ENCODE results near the gene BUB3.

DNA sequence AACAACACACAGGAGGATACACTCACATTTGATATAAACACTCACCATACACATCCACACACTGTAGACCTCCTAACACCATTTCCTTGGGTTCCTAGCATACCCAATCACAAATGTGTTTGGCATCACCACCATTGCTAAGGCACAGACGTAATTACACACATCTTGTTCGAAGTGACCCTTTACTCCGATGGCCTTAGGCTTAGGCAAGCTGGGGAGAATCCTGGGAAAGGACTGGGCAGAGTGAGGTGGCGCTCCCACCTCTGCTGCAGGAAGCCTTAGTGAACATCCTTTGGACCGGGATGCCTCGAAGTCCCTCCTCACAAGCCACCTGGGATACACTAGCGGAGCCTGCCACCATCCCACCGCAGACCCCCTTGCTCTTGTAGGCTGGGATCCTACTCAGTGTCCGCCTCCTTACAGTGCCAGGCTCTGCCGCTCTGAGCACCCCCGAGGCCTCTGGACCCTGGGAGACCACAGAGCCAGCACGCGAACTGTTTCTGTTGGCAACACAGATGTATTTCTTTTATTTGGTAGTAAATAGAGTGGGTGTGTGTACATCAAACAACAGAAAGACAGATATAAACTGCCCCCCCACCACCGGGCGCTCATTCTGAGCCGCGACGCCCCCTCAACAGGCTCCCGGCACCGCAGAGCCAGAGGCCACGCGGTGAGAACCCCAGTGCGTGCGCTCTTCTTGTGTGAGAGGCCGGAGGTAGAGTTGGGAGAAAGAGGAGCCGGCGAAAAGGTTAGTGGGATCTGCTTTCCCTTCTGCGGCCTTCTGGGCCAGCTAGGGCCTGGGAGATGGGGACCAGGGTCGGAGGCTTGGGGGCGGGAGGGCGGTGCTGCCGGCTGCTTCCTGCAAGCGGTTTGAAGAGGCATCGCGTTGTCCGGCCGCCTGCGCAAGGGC, 12.2 kb upstream of the BUB3 start:
- TF ChIP-seq EZH2 (IDR thresholded peaks at IDR 0.05) (no peak), POLR2AphosphoS5 (IDR thresholded peaks at IDR 0.05; ENCODE audit: borderline replicate concordance, low read depth, low read length) (no peak)
